Stimulated activated CD4-positive, alpha-beta T cell treated with anti-CD3 and anti-CD28 coated beads, Interleukin-12 subunit alpha, Interleukin-12 subunit beta, amount 100 ng/mL, for 4 hours (primary cell): ENCODE data around the gene ZMYND8.
"Not testable (repeated sequence)": the region's sequence is repeated elsewhere in the genome, so short reads cannot be mapped to it uniquely, and the experiment has no call there.

Experiments
- DNase-seq: peaks from one replicate; pipeline ENCODE4 v3.0.0-alpha.2; 2020

ZMYND8 gene

DNA sequence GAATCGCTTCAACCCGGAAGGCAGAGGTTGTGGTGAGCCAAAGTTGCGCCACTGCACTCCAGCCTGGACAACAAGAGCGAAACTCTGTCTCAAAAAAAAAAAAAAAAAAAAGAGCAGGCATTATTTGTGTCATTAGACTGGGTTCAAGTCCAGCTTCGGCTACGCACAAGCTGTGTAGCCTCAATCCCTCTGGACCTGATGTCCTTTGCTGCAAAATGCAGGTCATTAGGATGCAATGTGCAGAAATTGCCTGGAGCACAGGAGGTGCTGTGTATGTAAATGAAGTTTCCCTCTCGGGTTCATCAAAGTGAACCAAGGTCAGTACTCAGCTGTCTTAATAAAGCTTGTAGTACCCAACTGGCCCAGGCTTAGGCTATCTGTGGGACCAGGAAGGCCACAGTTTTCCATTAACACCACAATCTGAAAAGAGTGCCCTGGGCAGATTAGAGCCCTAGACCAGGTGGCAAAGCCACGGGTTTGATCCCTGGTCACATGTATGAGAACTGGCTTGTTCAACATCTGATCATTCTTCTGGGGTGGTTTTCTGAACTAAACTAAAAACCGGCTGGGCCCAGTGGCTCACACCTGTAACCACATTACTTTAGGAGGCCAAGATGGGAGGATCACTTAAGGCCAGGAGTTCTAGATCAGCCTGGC lies 155.3 kb downstream of the ZMYND8 start:
- no peak for DNase-seq

- DNase-seq, result no peak
Measured at GRCh38 chr20:47198996-47199552, 157.4 kb downstream of the ZMYND8 start.

- DNase-seq, result peak; percentile 25
Measured at GRCh38 chr20:47198254-47198671, 158.2 kb downstream of the ZMYND8 start.

DNA sequence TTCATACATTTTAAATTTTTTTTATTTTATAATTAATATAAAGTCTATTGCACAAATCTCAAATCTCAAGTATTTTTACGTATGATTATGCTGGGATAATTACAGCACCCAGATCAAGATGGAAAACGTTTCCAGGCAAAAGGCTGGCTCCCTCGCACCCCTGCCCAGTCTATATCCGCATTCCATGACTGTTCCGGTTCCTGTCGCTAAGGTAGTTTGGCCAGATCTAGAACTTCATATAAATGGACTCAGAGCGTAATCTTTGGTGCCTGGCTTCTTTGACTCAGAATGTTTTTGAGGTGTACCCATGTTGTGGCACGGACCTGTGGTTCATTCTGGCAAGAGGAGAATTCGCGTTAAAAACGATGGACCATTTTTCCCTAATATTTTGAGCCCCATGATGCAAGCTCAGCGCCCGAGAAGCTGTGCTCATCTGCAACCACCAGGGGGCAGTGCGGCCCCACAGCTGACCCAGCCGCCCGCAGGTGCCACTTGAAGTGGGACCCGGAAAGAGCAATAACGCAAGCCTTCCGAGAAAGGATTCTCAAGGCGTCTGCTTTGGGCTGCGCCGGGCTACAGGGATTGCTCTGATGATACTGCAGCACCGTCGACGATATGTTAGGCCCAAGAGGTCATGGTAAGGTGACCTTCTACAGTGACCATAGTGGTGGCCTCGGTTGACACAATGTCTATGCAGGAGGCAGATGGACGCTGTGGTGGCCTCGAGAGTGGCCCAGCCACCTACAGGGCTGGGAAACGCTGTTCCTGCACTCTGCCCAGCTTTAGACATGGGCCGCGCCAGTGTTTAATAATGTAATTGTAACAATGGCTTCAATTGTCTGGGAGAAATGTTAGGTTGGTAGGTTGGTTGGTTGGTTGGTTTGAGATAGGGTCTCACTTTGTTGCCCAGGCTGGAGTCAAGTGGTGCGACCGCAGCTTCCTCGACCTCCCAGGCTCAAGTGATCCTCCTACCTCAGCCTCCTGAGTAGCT lies 160.1 kb downstream of the ZMYND8 start:
- peak; percentile 77 for DNase-seq

GRCh38 chr20:47195573-47195972 lies 160.9 kb downstream of the ZMYND8 start:
- DNase-seq, result no peak

GRCh38 chr20:47191956-47192355 lies 164.5 kb downstream of the ZMYND8 start:
- DNase-seq, result no peak

- no peak for DNase-seq
Measured at GRCh38 chr20:47191074-47191673, 165.3 kb downstream of the ZMYND8 start.

- DNase-seq, result no peak
Measured at GRCh38 chr20:47189060-47189459, 167.4 kb downstream of the ZMYND8 start.

- no peak for DNase-seq
Measured at GRCh38 chr20:47188540-47188939, 168.0 kb downstream of the ZMYND8 start.

DNA sequence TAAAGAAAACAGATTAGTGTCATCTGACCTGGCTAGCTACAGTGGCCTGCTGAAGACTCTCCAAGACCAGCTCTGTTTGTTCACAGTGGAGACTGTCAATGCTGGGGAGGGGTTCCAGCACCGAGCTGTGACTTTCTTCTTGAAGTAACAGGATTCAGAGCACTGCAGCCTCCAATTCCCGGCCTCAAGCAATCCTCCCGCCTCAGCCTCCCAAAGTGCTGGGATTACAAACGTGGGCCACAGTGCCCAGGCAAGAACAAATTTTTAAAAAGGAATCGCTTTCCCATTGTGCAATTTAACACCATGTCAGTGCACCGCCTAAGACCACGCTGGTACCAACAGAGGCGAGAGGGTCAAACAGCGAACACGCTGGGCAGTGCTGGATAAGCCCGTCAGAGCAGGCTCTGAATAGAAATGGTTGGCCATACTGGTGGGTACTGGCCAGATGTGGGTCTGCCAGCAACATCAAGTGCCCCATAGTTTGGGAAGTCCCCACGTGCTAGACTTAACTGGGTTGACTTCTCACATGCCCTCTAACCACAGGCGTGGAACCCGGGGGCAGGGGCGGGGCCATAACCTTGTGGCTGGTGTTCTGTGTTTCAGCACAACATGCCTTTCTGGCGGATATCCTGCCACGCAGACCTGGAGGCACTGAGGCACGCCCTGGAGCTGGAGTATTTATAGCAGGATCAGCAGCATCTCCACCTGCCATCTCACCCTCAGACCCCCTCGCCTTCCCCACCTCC lies 168.9 kb downstream of the ZMYND8 start:
- DNase-seq, result no peak

- DNase-seq, result no peak
Measured at GRCh38 chr20:47183367-47183766, 173.1 kb downstream of the ZMYND8 start.

GRCh38 chr20:47181056-47181862 lies 175.2 kb downstream of the ZMYND8 start:
- DNase-seq, result no peak

GRCh38 chr20:47179267-47179666 lies 177.2 kb downstream of the ZMYND8 start:
- DNase-seq, result no peak

DNA sequence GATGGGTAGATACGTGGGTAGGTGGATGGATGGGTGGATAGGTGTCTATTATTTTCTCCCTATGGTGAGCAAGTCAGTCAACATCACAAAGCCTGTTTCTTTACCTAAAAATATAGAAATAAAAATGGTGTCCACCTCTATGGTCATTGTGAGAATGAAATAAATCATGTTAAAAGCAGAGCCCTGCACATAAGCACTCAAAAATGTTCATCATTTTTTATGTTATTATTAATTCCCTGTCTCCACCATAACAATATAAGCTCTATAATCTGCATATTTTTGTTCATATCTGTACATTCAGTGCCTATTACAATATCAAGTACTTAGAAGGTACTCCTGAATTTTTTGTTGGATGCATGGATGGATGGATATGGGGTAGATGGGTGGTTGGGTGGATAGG lies 177.6 kb downstream of the ZMYND8 start:
- DNase-seq, result no peak

- no peak for DNase-seq
Measured at GRCh38 chr20:47178277-47178676, 178.2 kb downstream of the ZMYND8 start.

DNA sequence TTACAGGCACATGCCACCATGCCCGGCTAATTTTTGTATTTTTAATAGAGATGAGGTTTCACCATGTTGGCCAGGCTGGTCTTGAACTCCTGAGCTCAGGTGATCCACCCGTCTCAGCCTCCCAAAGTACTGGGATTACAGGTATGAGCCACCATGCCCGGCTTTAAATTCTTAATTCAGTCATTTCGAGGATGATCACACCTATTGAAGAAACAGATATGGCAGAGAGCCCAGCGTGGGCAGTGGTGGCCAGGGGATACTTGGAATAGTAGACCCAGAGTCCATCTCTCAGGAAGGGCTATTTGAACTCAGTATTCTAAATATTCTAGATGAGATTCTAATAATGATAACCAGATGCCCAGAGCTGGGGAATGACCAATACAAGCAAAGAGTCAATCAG lies 180.3 kb downstream of the ZMYND8 start:
- DNase-seq, result not testable (repeated sequence)

DNA sequence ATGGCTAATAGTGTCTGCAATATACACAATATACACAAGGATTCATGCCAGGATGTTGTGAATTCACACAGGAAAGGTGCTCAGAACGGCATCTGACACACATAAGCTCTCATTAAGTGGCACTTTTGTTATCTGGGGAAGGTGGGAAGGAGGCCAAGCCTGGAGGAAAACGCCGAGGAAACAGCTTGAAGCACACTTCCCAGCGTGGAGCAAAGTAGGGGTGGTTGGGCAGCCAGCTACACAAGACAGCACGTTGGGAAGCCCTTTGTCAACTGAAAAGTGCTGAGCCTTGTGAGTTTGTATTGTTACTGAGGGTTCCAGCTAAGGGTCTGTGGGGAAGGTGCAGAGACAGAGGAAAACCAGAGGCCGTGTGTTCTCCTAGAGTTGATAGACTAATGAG lies 181.0 kb downstream of the ZMYND8 start:
- DNase-seq, result no peak

- DNase-seq, result no peak
Measured at GRCh38 chr20:47174456-47175243, 181.8 kb downstream of the ZMYND8 start.

DNA sequence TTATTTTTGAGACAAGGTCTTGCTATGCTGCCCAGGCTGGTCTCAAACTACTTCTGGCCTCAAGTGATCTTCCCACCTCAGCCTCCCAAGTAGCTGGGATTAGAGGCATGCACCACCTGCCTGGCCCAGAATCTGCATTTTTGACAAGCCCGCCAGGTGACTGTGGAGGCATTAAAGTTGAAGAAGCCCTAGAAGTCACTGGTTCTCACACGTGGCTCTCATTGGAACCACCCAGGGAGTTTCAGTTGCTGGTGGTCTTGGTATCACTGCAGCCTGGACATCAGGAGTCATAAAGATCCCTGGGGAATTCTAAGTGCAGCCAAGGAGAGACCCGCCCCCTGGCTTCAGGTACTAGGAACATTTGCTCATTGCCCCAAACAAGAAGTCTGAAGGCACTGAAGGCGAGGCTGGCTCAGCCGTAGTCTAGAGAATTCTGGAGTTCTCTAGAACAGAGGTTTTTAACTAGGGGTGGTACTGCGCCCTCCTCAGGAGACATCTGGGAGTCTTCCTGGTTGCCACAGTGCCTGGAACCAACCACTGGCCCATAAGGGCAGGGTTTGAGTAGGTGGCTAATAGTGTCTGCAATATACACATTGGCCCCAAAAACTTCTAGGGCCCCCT lies 182.8 kb downstream of the ZMYND8 start:
- no peak for DNase-seq

GRCh38 chr20:47172579-47172978 lies 183.9 kb downstream of the ZMYND8 start:
- no peak for DNase-seq
